H9 (cell line): ENCODE measurements around the gene TCERG1L. TPM values are rescaled to one million over a fixed set of nuclear protein-coding genes. Genes with fewer than 3 reads are reported as not detected.

Experiments
- DNase-seq: peaks from one replicate; pipeline ENCODE4 v3.0.0-alpha.2; 2017
- H2AFZ ChIP-seq: one replicate; pipeline ENCODE4 v1.6.1; 2013; ENCODE audit warnings: mild to moderate bottlenecking, low read length, control low read depth, moderate library complexity
- H2AK5ac ChIP-seq: 2 replicates; pipeline ENCODE4 v1.6.1; 2013; ENCODE audit warnings: low read length, control low read depth, mixed read lengths; ENCODE audit not compliant: insufficient read length
- H2BK120ac ChIP-seq: one replicate; pipeline ENCODE4 v1.6.1; 2013; ENCODE audit warnings: low read depth, mild to moderate bottlenecking, low read length, control low read depth, inconsistent platforms; ENCODE audit not compliant: poor library complexity, severe bottlenecking
- H2BK12ac ChIP-seq: 2 replicates; pipeline ENCODE4 v1.6.1; 2013; ENCODE audit warnings: low read length, control low read depth, mixed read lengths, low read depth; ENCODE audit not compliant: insufficient read length
- H2BK15ac ChIP-seq: 2 replicates; pipeline ENCODE4 v1.6.1; 2013; ENCODE audit warnings: low read depth, low read length, control low read depth
- H2BK20ac ChIP-seq: one replicate; pipeline ENCODE4 v1.6.1; 2013; ENCODE audit warnings: low read depth, mild to moderate bottlenecking, low read length, control low read depth, inconsistent platforms; ENCODE audit not compliant: poor library complexity, severe bottlenecking
- H2BK5ac ChIP-seq: 2 replicates; pipeline ENCODE4 v1.6.1; 2013; ENCODE audit warnings: low read length, control low read depth, mixed read lengths; ENCODE audit not compliant: insufficient read length
- H3K14ac ChIP-seq: 2 replicates; pipeline ENCODE4 v1.6.1; 2013; ENCODE audit warnings: low read length, control low read depth; ENCODE audit not compliant: insufficient read depth
- H3K18ac ChIP-seq: 2 replicates; pipeline ENCODE4 v1.6.1; 2013; ENCODE audit warnings: low read depth, mild to moderate bottlenecking, mixed read lengths, low read length, control low read depth; ENCODE audit not compliant: insufficient read length
- H3K23ac ChIP-seq: 2 replicates; pipeline ENCODE4 v1.6.1; 2013; ENCODE audit warnings: low read length, control low read depth, mixed read lengths, low read depth; ENCODE audit not compliant: insufficient read length
- H3K23me2 ChIP-seq: 2 replicates; pipeline ENCODE4 v1.6.1; 2013; ENCODE audit warnings: low read depth, mild to moderate bottlenecking, mixed read lengths, low read length, control low read depth; ENCODE audit not compliant: insufficient read length, poor library complexity, severe bottlenecking
- H3K27ac ChIP-seq: 2 replicates; pipeline ENCODE4 v1.5.1; 2013; ENCODE audit warnings: low read length, control low read depth, mixed read lengths, low read depth; ENCODE audit not compliant: insufficient read length
- H3K27me3 ChIP-seq: 2 replicates; pipeline ENCODE4 v1.6.1; 2013; ENCODE audit warnings: low read length, control low read depth, inconsistent platforms; ENCODE audit not compliant: insufficient read depth
- H3K4ac ChIP-seq: 2 replicates; pipeline ENCODE4 v1.6.1; 2013; ENCODE audit warnings: low read depth, mild to moderate bottlenecking, control low read depth, inconsistent platforms, low read length, moderate library complexity
- H3K4me1 ChIP-seq: 2 replicates; pipeline ENCODE4 v1.6.1; 2013; ENCODE audit warnings: low read length, control low read depth, inconsistent platforms; ENCODE audit not compliant: insufficient read depth
- H3K4me2 ChIP-seq: 2 replicates; pipeline ENCODE4 v1.6.1; 2013; ENCODE audit warnings: low read length, control low read depth, mixed read lengths; ENCODE audit not compliant: insufficient read length, insufficient read depth
- H3K56ac ChIP-seq: 2 replicates; pipeline ENCODE4 v1.6.1; 2013; ENCODE audit warnings: low read depth, mild to moderate bottlenecking, mixed read lengths, low read length, control low read depth; ENCODE audit not compliant: insufficient read length
- H3K79me1 ChIP-seq: 2 replicates; pipeline ENCODE4 v1.6.1; 2013; ENCODE audit warnings: low read depth, mild to moderate bottlenecking, moderate library complexity, low read length, control low read depth, inconsistent platforms; ENCODE audit not compliant: insufficient read depth, poor library complexity, severe bottlenecking
- H3K79me2 ChIP-seq: 2 replicates; pipeline ENCODE4 v1.6.1; 2013; ENCODE audit warnings: low read length, control low read depth, inconsistent platforms; ENCODE audit not compliant: insufficient read depth
- H3K9ac ChIP-seq: 2 replicates; pipeline ENCODE4 v1.6.1; 2013; ENCODE audit warnings: low read length, control low read depth, mixed read lengths; ENCODE audit not compliant: insufficient read length; ENCODE audit errors: extremely low read depth
- H3K9me3 ChIP-seq: one replicate; pipeline ENCODE4 v1.6.1; 2013; ENCODE audit warnings: low read depth, low read length, inconsistent platforms; ENCODE audit not compliant: control insufficient read depth
- H3T11ph ChIP-seq: one replicate; pipeline ENCODE4 v1.6.1; 2013; ENCODE audit warnings: mild to moderate bottlenecking, low read length, control low read depth, inconsistent platforms
- H4K20me1 ChIP-seq: one replicate; pipeline ENCODE4 v1.6.1; 2013; ENCODE audit not compliant: control insufficient read depth, insufficient read length, insufficient read depth
- H4K5ac ChIP-seq: 2 replicates; pipeline ENCODE4 v1.6.1; 2013; ENCODE audit warnings: low read depth, mild to moderate bottlenecking, mixed read lengths, low read length, control low read depth; ENCODE audit not compliant: insufficient read length
- H4K8ac ChIP-seq: replicated peaks from 2 replicates; pipeline ENCODE4 v1.6.1; 2013; ENCODE audit warnings: low read length, control low read depth, mixed read lengths, low read depth; ENCODE audit not compliant: insufficient read length
- H4K91ac ChIP-seq: 2 replicates; pipeline ENCODE4 v1.6.1; 2013; ENCODE audit warnings: low read depth, mild to moderate bottlenecking, moderate library complexity, mixed read lengths, low read length, control low read depth; ENCODE audit not compliant: insufficient read length
- H3K27ac Mint-ChIP-seq, 3 experiments: 2 replicates in 2 of 3; 3 replicates in 1 of 3; pipeline ENCODE4 v1.8.0; 2020 to 2021; ENCODE audit warnings: mixed read lengths in 3 of 3, mild to moderate bottlenecking in 1 of 3, moderate library complexity in 1 of 3
- H3K27me3 Mint-ChIP-seq: 2 replicates; pipeline ENCODE4 v1.8.0; 2021; ENCODE audit warnings: low read depth, mild to moderate bottlenecking, moderate library complexity, mixed read lengths
- H3K36me3 Mint-ChIP-seq, 3 experiments: 2 replicates in 2 of 3; 3 replicates in 1 of 3; pipeline ENCODE4 v1.8.0; 2020 to 2021; ENCODE audit warnings: low read depth in 3 of 3, mixed read lengths in 3 of 3; ENCODE audit not compliant: insufficient read depth in 1 of 3
- H3K4me1 Mint-ChIP-seq, 2 experiments: 2 replicates each; pipeline ENCODE4 v1.8.0; 2020; ENCODE audit warnings: mixed read lengths in 2 of 2
- H3K4me3 Mint-ChIP-seq, 2 experiments: 2 replicates in 1 of 2; 3 replicates in 1 of 2; pipeline ENCODE4 v1.8.0; 2020 to 2021; ENCODE audit warnings: mild to moderate bottlenecking in 2 of 2, mixed read lengths in 2 of 2, moderate library complexity in 1 of 2
- H3K9me3 Mint-ChIP-seq, 2 experiments: 2 replicates in 1 of 2; 3 replicates in 1 of 2; pipeline ENCODE4 v1.8.0; 2020; ENCODE audit warnings: mild to moderate bottlenecking in 2 of 2, mixed read lengths in 2 of 2, moderate library complexity in 1 of 2
- CTCF ChIP-seq: fragments of 200-600 bp; sonication (generic); conservative IDR thresholded peaks from 3 replicates; pipeline ENCODE4 v1.8.0; 2021; ENCODE audit warnings: antibody characterized with exemption, mild to moderate bottlenecking
- WGBS: extraction: QIAGEN DNeasy Blood & Tissue Kit; methylation state at CpG from one replicate; pipeline ENCODE4 v1.1.7; 2013; ENCODE audit warnings: missing lambda C conversion rate, low lambda C conversion rate, mixed read lengths; ENCODE audit not compliant: insufficient read length; ENCODE audit errors: extremely low coverage; 5-methylcytosine and 5-hydroxymethylcytosine counted together
- total RNA-seq: library from RNA; stranded (reverse); gene quantifications from 2 replicates; pipeline ENCODE4 v1.2.1, GENCODE V29; 2021

Gene TCERG1L
- total RNA-seq, 1 experiment from 2014 or later: 3.3 TPM

GRCh38 chr10:131231323-131231964, 80.1 kb downstream of the TCERG1L start:
- H3K23me2 ChIP-seq: no peaks in the 10 kb centered on the region
- DNase-seq: no peak
- TF ChIP-seq CTCF: no peak
- no peak overlapping the region for H3K4me2 ChIP-seq
- H3K18ac ChIP-seq: no peak overlapping the region
- H3K23ac ChIP-seq: no peak overlapping the region
- no peak overlapping the region for H4K8ac ChIP-seq
- Mint-ChIP-seq H3K27me3 (no peaks in the 10 kb centered on the region; the same call in 1 of the 2 replicates), H3K9me3 (peaks cover 7 to 11% of the 10 kb centered on the region in 2 experiments; a peak in 3 of 5 replicates), H3K4me3 (no peak overlapping the region), H3K36me3 (peaks cover 2 to 17% (median 5%) of the 10 kb centered on the region in 3 experiments; a peak in 5 of 7 replicates), H3K27ac (no peak overlapping the region), H3K4me1 (peaks cover 15% of the 10 kb centered on the region in 2 experiments)
- no peak overlapping the region for H3K9ac ChIP-seq
- no peak overlapping the region for H2BK120ac ChIP-seq
- H4K20me1 ChIP-seq: no peaks in the 10 kb centered on the region
- no CpG with 5 or more reads among the region's 19 CpGs for WGBS
- no peak overlapping the region for H4K5ac ChIP-seq
- H3K14ac ChIP-seq: peak overlapping the region; percentile 19; the same call in 1 of the 2 replicates
- no peak overlapping the region for H2BK12ac ChIP-seq
- H3K4me1 ChIP-seq: no peaks in the 10 kb centered on the region; the same call in 1 of the 2 replicates
- H3K27me3 ChIP-seq: no peaks in the 10 kb centered on the region
- no peak overlapping the region for H2AFZ ChIP-seq
- no peak overlapping the region for H2BK20ac ChIP-seq
- H3K9me3 ChIP-seq: no peaks in the 10 kb centered on the region
- no peak overlapping the region for H2BK15ac ChIP-seq
- no peak overlapping the region for H3K27ac ChIP-seq
- H2AK5ac ChIP-seq: no peak overlapping the region
- H3K79me2 ChIP-seq: no peaks in the 10 kb centered on the region
- no peak overlapping the region for H3K4ac ChIP-seq
- no peaks in the 10 kb centered on the region for H3K79me1 ChIP-seq
- no peak overlapping the region for H3K56ac ChIP-seq
- H2BK5ac ChIP-seq: no peak overlapping the region
- H3T11ph ChIP-seq: no peak overlapping the region
- no peak overlapping the region for H4K91ac ChIP-seq
